ENCODE results near the gene ALOX15.
"Not testable (repeated sequence)": the region's sequence is repeated elsewhere in the genome, so short reads cannot be mapped to it uniquely, and the experiment has no call there.

The ALOX15 gene

DNA sequence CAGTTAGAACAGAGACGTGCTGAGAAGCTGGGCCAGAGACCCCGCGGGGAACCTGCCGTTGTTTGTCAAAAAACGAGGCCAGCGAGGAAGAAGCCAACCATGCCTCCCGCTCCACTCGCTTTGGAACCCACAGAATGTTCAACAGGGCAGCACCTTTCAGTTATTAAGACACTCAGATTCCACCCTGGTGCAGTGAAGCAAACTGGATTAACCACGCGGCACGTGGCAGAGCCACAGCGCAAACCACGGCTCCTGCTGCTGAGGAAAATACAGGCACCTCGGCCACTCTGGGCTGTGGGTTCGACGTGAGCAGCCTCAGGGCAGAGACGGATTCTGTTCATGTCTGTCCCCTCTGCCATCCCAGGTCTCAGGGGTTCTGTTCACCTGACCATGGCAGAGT lies 24.4 kb downstream of the ALOX15 start:
- no peak for DNase-seq

DNA sequence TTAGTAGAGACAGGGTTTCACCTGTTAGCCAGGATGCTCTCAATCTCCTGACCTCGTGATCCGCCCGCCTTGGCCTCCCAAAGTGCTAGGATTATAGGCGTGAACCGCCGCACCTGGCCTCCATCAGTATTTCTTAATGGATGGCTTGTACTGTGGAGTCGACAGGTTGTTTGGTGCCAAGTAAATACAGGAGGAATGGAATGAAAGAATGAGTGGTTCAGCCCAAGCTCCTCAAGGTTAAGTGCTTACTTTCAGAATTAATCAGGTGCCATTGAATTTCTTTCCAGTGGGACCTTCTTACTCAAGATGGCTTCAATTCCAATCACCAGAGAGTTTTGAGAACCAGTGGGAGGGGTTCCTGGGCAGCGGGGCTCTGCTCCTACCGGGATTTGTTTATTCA lies 25.0 kb downstream of the ALOX15 start:
- DNase-seq, result no peak

GRCh38 chr17:4610656-4611055 lies 30.8 kb downstream of the ALOX15 start:
- DNase-seq, result no peak

DNA sequence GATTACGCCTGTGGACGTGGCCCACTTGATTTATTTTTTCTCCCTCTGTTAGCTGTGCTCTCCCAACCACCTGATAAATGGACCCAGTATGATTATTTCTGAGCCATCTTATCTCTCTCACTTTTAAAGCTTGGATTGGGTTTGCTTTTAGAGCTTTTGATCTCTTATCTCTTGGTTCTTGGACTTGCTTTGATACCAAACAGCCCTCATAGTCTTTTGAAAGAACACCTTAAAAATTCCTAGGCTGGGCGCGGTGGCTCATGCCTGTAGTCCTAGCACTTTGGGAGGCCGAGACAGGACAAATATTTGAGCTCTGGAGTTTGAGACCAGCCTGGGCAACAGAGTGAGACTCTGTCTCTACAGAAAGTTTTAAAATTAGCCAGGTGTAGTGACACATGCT lies 31.3 kb downstream of the ALOX15 start:
- no peak for DNase-seq

DNA sequence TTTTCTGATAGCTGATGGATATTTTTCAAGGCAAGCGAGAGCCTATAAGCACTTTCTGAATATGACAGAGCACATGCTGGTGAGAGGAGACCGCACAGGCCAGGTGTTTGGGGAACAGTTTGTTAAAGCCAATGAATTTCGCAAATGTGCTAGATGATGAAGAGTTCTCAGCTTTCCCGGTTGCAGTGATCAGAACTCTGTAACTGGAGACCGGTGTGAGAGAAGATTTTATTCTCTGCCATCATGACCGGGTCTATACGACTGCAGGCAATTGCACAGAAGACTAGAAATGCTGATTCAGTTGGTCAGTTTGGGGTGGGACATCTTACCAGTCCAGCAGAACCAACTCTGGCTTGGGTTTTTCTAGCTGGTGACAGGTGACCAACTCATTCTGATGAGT lies 31.7 kb downstream of the ALOX15 start:
- no peak for DNase-seq

DNA sequence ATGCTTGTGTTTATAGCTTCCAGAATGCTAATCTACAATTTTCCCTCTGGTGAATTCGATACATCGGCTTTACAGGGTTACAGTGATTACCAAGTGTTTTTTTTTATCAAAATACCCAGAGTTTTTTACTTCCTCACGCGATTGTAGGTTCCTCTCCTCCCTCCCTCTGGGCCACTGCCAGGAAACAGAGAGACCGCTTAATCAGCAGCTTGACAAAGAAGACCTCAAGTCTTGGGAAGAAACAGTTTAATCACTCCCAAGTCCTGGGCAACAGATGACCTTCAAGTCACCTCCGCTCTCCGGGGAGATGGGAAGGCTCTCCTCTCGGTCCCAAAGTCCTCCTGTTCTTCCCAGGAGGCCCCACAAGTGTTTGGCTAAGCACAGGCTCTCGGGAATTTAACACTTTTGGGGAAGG lies 33.7 kb downstream of the ALOX15 start:
- no peak for DNase-seq

- DNase-seq, result no peak
Observed at GRCh38 chr17:4607261-4607741, 34.2 kb downstream of the ALOX15 start.

DNA sequence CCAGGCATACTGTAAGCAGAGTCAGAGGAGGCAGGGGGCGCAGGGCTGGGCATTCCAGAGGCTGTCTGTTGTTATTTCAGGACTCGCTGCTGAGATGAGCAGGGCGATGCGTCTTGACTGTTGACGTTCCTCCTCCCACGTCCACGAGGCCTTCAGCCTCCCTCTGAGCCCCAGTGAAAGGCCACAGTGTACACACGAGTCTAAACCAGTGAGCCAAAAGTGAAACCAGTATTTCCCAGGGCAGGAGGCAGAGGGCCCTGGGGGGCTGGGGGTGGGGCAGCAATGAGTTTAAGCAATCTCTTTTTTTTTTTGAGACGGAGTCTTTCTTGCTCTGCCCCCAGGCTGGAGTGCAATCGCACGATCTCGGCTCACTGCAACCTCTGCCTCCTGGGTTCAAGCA lies 35.7 kb downstream of the ALOX15 start:
- DNase-seq, result no peak

DNA sequence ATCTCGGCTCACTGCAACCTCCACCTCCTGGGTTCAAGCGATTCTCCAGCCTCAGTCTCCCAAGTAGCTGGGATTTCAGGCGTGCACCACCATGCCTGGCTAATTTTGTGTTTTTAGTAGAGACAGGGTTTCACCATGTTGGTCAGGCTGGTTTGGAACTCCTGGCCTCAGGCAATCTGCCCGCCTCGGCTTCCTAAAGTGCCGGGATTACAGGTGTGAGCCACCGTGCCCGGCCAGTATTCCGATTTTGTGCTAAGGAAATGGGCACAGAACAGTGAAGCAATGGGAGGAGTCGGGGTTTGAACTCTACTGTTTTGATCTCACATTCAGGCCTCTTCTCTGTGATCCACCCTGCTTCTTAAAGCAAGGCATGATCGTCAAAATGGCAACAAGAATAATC lies 36.7 kb downstream of the ALOX15 start:
- not testable (repeated sequence) for DNase-seq

GRCh38 chr17:4604111-4604644 lies 37.3 kb downstream of the ALOX15 start:
- DNase-seq, result no peak

DNA sequence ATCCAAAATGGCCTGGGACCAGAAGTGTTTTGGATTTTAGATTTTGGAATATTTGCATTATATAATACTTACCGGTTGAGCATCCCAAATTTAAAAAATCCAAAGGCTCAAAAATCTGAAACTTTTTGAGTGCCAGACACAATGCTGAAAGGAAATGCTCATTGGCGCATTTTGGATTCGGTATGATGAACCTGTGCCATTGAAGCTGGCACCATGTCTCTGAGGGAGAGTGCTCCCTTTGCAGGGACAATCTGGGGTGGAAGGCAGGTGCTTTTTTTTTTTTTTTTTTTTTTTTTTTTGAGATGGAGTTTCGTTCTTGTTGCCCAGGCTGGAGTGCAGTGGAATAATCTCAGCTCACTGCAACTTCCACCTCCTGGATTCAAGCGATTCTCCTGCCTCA lies 39.4 kb downstream of the ALOX15 start:
- DNase-seq, result no peak

- DNase-seq, result no peak
Observed at GRCh38 chr17:4601326-4601725, 40.2 kb downstream of the ALOX15 start.

DNA sequence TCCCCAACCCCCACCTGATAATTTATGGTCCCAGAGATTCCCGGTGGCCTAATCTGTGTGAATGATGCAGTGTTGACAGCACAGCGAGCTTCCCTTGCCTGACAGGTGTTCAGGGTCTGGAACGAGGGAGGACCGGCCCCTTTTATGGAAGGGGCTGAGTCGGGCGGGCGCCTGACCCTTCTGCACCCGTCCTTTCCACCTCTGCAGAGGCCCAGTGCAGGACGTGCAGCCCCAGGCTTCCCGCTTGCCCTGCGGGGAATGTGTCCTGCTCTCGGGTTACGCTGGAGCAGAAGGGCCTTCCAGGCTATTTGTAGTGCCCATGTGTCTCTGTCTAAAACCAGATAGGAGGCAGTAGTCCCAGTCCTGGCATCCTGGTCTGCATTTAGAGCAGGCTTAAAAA lies 40.9 kb downstream of the ALOX15 start:
- DNase-seq, result no peak

DNA sequence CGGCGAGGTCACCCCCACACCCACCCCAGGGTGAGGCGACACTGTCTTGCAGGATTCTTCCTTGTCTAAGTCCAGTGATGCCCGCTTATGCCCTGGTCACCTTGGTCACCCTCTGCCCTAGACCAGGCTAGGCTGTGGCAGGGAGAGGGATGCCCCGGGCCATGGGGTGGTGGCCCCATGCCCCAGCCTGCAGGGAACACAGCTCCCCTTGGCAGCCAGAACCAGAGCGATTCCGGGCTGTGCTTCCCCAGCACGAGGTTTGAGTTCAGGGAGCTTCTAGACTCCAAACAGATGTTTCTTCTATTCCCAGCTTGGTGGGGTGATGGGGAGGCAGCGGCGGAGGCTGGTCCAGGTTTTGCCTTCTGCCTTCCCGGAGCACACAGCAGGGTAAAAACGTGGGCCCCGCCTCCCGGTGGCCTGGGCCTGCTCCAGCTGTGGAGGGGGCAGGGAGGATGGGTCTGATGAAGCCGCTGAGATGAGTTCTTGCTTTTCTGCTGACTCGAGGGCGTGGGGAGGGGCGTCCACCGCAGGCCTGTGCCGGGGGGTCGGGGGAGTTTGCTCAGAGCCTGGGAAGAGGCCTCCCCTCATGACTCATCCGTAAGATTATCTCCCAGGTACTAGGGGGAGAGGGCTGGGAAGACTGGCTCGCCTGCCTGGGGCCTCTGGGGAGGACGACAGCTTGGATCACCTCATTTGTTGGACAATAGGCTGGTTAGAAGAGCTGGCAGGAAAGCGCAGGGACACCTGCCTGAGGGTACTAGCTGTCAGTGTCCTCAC lies 41.8 kb downstream of the ALOX15 start:
- DNase-seq, result no peak

GRCh38 chr17:4598776-4599504 lies 42.5 kb downstream of the ALOX15 start:
- no peak for DNase-seq

GRCh38 chr17:4597975-4598374 lies 43.5 kb downstream of the ALOX15 start:
- DNase-seq, result no peak

GRCh38 chr17:4596636-4597380 lies 44.7 kb downstream of the ALOX15 start:
- DNase-seq, result no peak

DNA sequence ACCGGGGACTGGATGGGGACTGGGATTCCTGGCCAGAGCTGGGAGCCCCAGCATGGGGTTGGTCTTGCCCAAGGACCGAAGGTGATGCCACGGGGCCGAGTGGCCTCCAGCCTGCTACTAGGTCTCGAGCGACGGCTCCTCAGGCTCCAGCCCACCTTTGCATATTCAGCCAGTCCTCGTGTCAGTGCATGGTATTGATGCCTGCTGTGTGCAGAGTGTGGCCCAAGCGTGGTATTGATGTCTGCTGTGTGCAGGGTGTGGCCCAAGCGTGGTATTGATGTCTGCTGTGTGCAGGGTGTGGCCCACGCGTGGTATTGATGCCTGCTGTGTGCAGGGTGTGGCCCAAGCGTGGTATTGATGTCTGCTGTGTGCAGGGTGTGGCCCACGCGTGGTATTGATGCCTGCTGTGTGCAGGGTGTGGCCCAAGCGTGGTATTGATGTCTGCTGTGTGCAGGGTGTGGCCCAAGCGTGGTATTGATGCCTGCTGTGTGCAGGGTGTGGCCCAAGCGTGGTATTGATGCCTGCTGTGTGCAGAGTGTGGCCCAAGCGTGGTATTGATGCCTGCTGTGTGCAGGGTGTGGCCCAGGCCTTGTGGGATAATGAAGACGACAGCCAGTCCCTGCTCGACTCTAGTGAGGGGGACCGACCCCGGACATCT lies 45.7 kb downstream of the ALOX15 start:
- DNase-seq, result not testable (repeated sequence)

- DNase-seq, result peak; percentile 32
Observed at GRCh38 chr17:4594931-4595684, 46.4 kb downstream of the ALOX15 start.

DNA sequence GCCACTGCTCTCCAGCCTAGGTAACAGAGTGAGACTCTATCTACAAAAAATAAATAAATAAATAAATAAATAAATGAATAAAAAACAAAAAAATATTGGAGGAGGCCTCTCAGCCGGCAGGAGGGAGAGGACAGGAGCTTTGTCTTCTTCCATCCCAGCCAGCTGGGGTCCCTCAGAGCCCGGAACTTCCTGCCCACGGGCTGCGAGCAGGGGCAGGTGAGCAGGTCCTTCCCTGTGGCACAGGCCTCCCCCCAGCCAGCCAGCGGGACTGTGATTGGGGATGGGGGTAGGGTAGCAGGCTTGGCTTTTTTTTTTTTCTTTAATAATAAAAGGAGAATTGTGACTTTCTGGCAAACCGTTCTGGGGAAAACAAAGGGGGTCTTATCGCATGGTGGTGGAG lies 47.1 kb downstream of the ALOX15 start:
- no peak for DNase-seq

DNA sequence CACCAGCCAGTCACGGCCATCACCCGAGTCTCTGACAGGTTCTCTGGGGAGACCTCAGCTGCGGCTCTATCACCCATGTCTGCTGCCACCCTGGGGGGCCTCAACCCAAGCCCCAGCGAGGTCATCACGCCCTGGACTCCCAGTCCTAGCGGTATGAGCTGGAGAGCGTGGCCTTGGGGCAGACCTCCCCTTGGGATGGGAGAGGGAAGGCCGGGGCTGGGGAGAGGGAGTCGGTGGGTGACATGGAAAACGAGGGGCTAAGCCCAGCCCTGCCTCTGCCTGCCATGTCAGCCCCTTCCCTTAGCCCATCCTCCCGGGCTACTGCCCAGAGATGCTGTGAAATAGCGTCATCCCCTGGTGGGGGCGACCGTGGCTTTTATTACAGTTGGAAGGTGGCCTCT lies 48.5 kb downstream of the ALOX15 start:
- DNase-seq, result no peak

Measured in stimulated activated CD4-positive, alpha-beta T cell treated with anti-CD3 and anti-CD28 coated beads, Interleukin-4, amount 100 ng/mL, for 24 hours (primary cell).